WERI-Rb-1 (cell line): ENCODE data around the gene SNCB.

Experiments used
- DNase-seq: peaks from one replicate; pipeline ENCODE4 v3.0.0-alpha.2; 2020
- H3K27ac ChIP-seq: fragments of 250-450 bp; sonication (Bioruptor Pico); 2 replicates; pipeline ENCODE4 v1.5.1; 2020; ENCODE audit warnings: mild to moderate bottlenecking, moderate library complexity
- H3K27me3 ChIP-seq: fragments of 250-450 bp; sonication (Bioruptor Pico); 2 replicates; pipeline ENCODE4 v1.5.1; 2021; ENCODE audit warnings: mild to moderate bottlenecking, low read depth, moderate library complexity; ENCODE audit not compliant: insufficient read depth, severe bottlenecking
- H3K36me3 ChIP-seq: fragments of 250-450 bp; sonication (Bioruptor Pico); 2 replicates; pipeline ENCODE4 v1.5.1; 2020; ENCODE audit warnings: mild to moderate bottlenecking, moderate library complexity
- H3K4me3 ChIP-seq: 2 replicates; pipeline ENCODE4 v1.5.1; 2011; ENCODE audit warnings: low read depth, mild to moderate bottlenecking, control low read depth, low read length
- H3K9me3 ChIP-seq: fragments of 250-450 bp; sonication (Bioruptor Pico); 2 replicates; pipeline ENCODE4 v1.5.1; 2021; ENCODE audit warnings: mild to moderate bottlenecking, moderate library complexity; ENCODE audit not compliant: severe bottlenecking
- CTCF ChIP-seq: IDR thresholded peaks from 2 replicates; pipeline ENCODE4 v1.5.1; 2011; ENCODE audit warnings: low read depth, mild to moderate bottlenecking, control low read depth, inconsistent platforms, low read length

SNCB gene

GRCh38 chr5:176670449-176670848 is 40.1 kb upstream of the SNCB start:
- no peak for TF ChIP-seq CTCF
- peak; percentile 74 for DNase-seq
- no peaks in the 10 kb centered on the region for H3K9me3 ChIP-seq
- no peaks in the 10 kb centered on the region for H3K27me3 ChIP-seq
- H3K4me3 ChIP-seq, result no peak overlapping the region
- no peak overlapping the region for H3K27ac ChIP-seq
- no peaks in the 10 kb centered on the region for H3K36me3 ChIP-seq

GRCh38 chr5:176667637-176668036 is 37.3 kb upstream of the SNCB start:
- no peak for TF ChIP-seq CTCF

GRCh38 chr5:176665517-176665916 is 35.2 kb upstream of the SNCB start:
- DNase-seq, result no peak
- Histone ChIP-seq H3K9me3 (no peaks in the 10 kb centered on the region), H3K27ac (no peak overlapping the region), H3K27me3 (no peaks in the 10 kb centered on the region), H3K4me3 (no peak overlapping the region), H3K36me3 (no peaks in the 10 kb centered on the region)
- TF ChIP-seq CTCF, result no peak

More at GRCh38 chr5:176667637-176668036, 37.3 kb upstream of the SNCB start:
- no peak overlapping the region for H3K4me3 ChIP-seq
- no peak for DNase-seq
- H3K36me3 ChIP-seq, result no peaks in the 10 kb centered on the region
- no peaks in the 10 kb centered on the region for H3K9me3 ChIP-seq
- H3K27ac ChIP-seq, result no peak overlapping the region
- no peaks in the 10 kb centered on the region for H3K27me3 ChIP-seq

- Histone ChIP-seq H3K27me3 (no peaks in the 10 kb centered on the region), H3K4me3 (no peak overlapping the region), H3K27ac (no peak overlapping the region), H3K36me3 (no peaks in the 10 kb centered on the region), H3K9me3 (no peaks in the 10 kb centered on the region)
- TF ChIP-seq CTCF, result no peak
- peak; percentile 45 for DNase-seq
Observed at GRCh38 chr5:176664886-176665285, 34.6 kb upstream of the SNCB start.

GRCh38 chr5:176664479-176664878 is 34.1 kb upstream of the SNCB start:
- DNase-seq, result no peak
- no peak for TF ChIP-seq CTCF
- no peak overlapping the region for H3K4me3 ChIP-seq
- no peaks in the 10 kb centered on the region for H3K27me3 ChIP-seq
- no peak overlapping the region; the same call in 1 of the 2 replicates for H3K27ac ChIP-seq
- no peaks in the 10 kb centered on the region for H3K9me3 ChIP-seq
- no peaks in the 10 kb centered on the region for H3K36me3 ChIP-seq

- TF ChIP-seq CTCF, result no peak
- H3K36me3 ChIP-seq, result no peaks in the 10 kb centered on the region
Observed at GRCh38 chr5:176663566-176663965, 33.2 kb upstream of the SNCB start.

More at GRCh38 chr5:176663566-176663965, 33.2 kb upstream of the SNCB start:
- Histone ChIP-seq H3K27me3 (no peaks in the 10 kb centered on the region), H3K27ac (no peak overlapping the region), H3K4me3 (no peak overlapping the region), H3K9me3 (no peaks in the 10 kb centered on the region)
- no peak for DNase-seq
